PC-9 (cell line): ENCODE results near the gene LKAAEAR1.

Source experiments
- EZH2 ChIP-seq: fragments of 200-600 bp; sonication (generic); IDR thresholded peaks from 2 replicates; pipeline ENCODE4 v1.8.0; 2017; ENCODE audit warnings: antibody characterized with exemption, low read depth
- TF ChIP-seq, protein P1 (sequence below): fragments of 200-600 bp; sonication (generic); conservative IDR thresholded peaks from 2 replicates; pipeline ENCODE4 v1.6.1; 2017; ENCODE audit warnings: mixed run types, antibody characterized with exemption, mild to moderate bottlenecking, moderate library complexity

DNA sequence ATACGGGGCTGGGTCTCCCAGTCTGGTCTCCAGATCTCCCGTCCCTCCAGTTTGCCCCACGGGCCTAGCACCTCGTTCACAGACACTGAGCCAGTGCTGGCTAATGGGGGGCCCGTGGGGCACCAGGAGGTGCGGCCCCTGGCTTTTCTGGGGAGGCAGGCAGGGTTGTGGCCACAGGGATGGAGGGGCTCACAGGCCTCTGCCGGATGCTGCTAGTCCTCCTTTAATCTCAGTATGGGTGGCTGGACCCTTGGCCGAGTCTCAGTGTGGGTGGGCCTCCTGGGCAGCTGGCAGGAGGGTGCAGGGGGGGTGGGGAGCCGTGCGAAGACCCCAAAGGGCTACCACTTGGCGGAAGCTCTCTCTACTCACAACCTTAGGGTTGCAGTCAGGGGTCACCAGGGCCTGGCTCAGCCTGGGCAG is 33.2 kb downstream of the LKAAEAR1 start:
- TF ChIP-seq, protein P1, sequence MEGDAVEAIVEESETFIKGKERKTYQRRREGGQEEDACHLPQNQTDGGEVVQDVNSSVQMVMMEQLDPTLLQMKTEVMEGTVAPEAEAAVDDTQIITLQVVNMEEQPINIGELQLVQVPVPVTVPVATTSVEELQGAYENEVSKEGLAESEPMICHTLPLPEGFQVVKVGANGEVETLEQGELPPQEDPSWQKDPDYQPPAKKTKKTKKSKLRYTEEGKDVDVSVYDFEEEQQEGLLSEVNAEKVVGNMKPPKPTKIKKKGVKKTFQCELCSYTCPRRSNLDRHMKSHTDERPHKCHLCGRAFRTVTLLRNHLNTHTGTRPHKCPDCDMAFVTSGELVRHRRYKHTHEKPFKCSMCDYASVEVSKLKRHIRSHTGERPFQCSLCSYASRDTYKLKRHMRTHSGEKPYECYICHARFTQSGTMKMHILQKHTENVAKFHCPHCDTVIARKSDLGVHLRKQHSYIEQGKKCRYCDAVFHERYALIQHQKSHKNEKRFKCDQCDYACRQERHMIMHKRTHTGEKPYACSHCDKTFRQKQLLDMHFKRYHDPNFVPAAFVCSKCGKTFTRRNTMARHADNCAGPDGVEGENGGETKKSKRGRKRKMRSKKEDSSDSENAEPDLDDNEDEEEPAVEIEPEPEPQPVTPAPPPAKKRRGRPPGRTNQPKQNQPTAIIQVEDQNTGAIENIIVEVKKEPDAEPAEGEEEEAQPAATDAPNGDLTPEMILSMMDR, result no peak
- TF ChIP-seq EZH2, result no peak
